GM12878 (cell line): ENCODE results near the gene FKBP2. TPM values are rescaled to one million over a fixed set of nuclear protein-coding genes. Genes with fewer than 3 reads are reported as not detected.

ENCODE experiments used
- BHLHE40 ChIP-seq, 2 experiments: fragments of 450-650 bp in 1 of 2; IDR thresholded peaks; 2 replicates each; pipeline ENCODE4 v1.6.1; 2011 to 2017; ENCODE audit warnings: low read depth in 2 of 2, borderline replicate concordance in 1 of 2, improper control_type of control experiment in 1 of 2, low read length in 1 of 2, mild to moderate bottlenecking in 1 of 2
- CBFB ChIP-seq: IDR thresholded peaks from 2 replicates; pipeline ENCODE4 v1.6.1; 2016; ENCODE audit warnings: antibody characterized with exemption, low read depth
- CBX3 ChIP-seq: fragments of 200-600 bp; sonication (generic); IDR thresholded peaks from 2 replicates; pipeline ENCODE4 v1.6.1; 2016; ENCODE audit warnings: low read depth, borderline replicate concordance
- EED ChIP-seq: sonication (generic); IDR thresholded peaks from 2 replicates; pipeline ENCODE4 v1.6.1; 2016; ENCODE audit warnings: antibody characterized with exemption, low read depth
- EGR1 ChIP-seq, 2 experiments: IDR thresholded peaks; 1 replicate in 1 of 2; 2 replicates in 1 of 2; pipeline ENCODE4 v1.6.1; 2011 to 2012; ENCODE audit warnings: low read depth in 2 of 2, low read length in 2 of 2, borderline replicate concordance in 1 of 2, mild to moderate bottlenecking in 1 of 2, moderate library complexity in 1 of 2
- HDAC6 ChIP-seq: fragments of 200-600 bp; sonication (generic); IDR thresholded peaks from one replicate; pipeline ENCODE4 v1.8.0; 2017; ENCODE audit warnings: antibody characterized with exemption; ENCODE audit not compliant: unreplicated experiment
- NR2C2 ChIP-seq: IDR thresholded peaks from 2 replicates; pipeline ENCODE4 v1.6.1; 2011; ENCODE audit warnings: borderline replicate concordance, low read depth; ENCODE audit not compliant: control insufficient read depth, insufficient read length
- SUZ12 ChIP-seq: fragments of 200-600 bp; sonication (generic); IDR thresholded peaks from one replicate; pipeline ENCODE4 v1.6.1; 2018; ENCODE audit warnings: antibody characterized with exemption, mild to moderate bottlenecking; ENCODE audit not compliant: unreplicated experiment
- TBL1XR1 ChIP-seq: IDR thresholded peaks from 2 replicates; pipeline ENCODE4 v1.6.1; 2012; ENCODE audit warnings: low read depth, low read length, improper control_type of control experiment
- TCF3 ChIP-seq: IDR thresholded peaks from 2 replicates; pipeline ENCODE4 v1.6.1; 2012; ENCODE audit warnings: low read depth, mild to moderate bottlenecking, low read length, borderline replicate concordance; ENCODE audit not compliant: insufficient read depth
- polyA plus RNA-seq, 11 experiments: library from polyadenylated mRNA; depleted of rRNA in 4 of 11; unstranded in 6 of 11; stranded (reverse) in 5 of 11; fragments of >200 nt; fragmentation: Nextera tagmentation in 4 of 11; fragmentation: Illumina TruSeq in 1 of 11; extraction: Ambion mirVana in 4 of 11; extraction: Trizol in 1 of 11; gene quantifications; 1 replicate in 1 of 11; 2 replicates in 10 of 11; pipeline versions ENCODE4 v1.2.1 to v1.2.3, GENCODE V29; 2011 to 2016; ENCODE audit warnings: inconsistent platforms in 2 of 11, missing spikeins in 2 of 11, low read depth in 1 of 11
- total RNA-seq, 4 experiments: library from RNA; depleted of rRNA in 3 of 4; stranded (reverse); fragments of >200 nt in 3 of 4; fragmentation: Illumina TruSeq in 1 of 4; extraction: Trizol in 1 of 4; gene quantifications; 2 replicates each; pipeline versions ENCODE4 v1.2.1 to v1.2.3, GENCODE V29; 2013 to 2021
- TF ChIP-seq, protein P1 (sequence below): fragments of 450-650 bp; conservative IDR thresholded peaks from 2 replicates; pipeline ENCODE4 v1.6.1; 2017; ENCODE audit warnings: mild to moderate bottlenecking, moderate library complexity
- TF ChIP-seq, protein P2 (sequence below): fragments of 450-650 bp; IDR thresholded peaks from 2 replicates; pipeline ENCODE4 v1.6.1; 2017; ENCODE audit warnings: mild to moderate bottlenecking, low read depth, inconsistent platforms; ENCODE audit not compliant: poor library complexity, severe bottlenecking
- TF ChIP-seq, protein P3 (sequence below): fragments of 450-650 bp; formaldehyde crosslinking; IDR thresholded peaks from 2 replicates; pipeline ENCODE4 v1.5.0; 2022; ENCODE audit warnings: mild to moderate bottlenecking, missing genetic modification characterization
- TF ChIP-seq, protein P4 (sequence below): fragments of 450-650 bp; IDR thresholded peaks from 2 replicates; pipeline ENCODE4 v1.6.1; 2017; ENCODE audit warnings: borderline replicate concordance
- TF ChIP-seq, protein P5 (sequence below): fragments of 450-650 bp; IDR thresholded peaks from 2 replicates; pipeline ENCODE4 v1.6.1; 2017; ENCODE audit warnings: mild to moderate bottlenecking

The FKBP2 gene
- total and polyA plus RNA-seq, 10 of the 15 experiments (the other 5 are each of a cell fraction or from before 2014, with no cell fraction given) = 1.8 to 99.7 (median 39.5) TPM

DNA sequence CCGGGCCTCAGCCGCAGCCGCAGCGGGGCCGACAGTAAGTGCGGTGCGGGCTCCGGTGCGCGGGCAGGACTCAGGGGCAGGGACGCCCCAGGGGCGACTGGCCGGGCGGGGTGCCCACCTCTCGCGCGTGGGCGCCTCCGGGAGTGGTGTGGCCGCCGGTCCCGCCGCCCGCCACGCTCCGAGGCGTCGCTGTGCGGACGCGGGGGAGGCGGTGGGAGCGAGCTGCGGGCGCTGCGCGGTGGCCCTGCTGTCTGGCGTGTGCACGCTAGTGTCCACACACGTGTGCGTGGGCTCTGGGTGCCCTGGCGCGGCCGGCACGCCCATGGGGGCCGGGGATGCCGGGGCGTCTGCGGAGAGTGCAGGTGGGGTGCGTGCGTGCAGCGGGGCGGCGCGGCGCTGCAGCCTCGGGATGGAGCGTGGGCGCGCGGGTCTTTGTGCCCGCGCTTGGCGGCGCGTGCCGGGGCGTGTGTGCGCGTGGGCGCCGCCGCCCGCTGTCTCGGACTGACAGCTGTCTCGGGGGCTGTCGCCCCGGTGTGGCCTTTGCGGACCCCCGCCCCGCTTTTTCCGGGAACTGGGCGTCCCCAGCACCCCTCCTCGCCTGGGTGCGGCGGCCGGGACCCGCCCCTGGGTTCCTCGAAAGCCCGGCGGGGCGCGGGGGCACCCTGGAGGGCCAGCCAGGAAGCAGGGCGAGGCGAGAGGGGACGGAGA is 51.0 kb downstream of the FKBP2 start (continued):
- TF ChIP-seq CBX3 = no peak
- TF ChIP-seq TBL1XR1 = no peak
- TF ChIP-seq, protein P1, sequence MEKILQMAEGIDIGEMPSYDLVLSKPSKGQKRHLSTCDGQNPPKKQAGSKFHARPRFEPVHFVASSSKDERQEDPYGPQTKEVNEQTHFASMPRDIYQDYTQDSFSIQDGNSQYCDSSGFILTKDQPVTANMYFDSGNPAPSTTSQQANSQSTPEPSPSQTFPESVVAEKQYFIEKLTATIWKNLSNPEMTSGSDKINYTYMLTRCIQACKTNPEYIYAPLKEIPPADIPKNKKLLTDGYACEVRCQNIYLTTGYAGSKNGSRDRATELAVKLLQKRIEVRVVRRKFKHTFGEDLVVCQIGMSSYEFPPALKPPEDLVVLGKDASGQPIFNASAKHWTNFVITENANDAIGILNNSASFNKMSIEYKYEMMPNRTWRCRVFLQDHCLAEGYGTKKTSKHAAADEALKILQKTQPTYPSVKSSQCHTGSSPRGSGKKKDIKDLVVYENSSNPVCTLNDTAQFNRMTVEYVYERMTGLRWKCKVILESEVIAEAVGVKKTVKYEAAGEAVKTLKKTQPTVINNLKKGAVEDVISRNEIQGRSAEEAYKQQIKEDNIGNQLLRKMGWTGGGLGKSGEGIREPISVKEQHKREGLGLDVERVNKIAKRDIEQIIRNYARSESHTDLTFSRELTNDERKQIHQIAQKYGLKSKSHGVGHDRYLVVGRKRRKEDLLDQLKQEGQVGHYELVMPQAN = no peak
- peak; percentile 44 for TF ChIP-seq SUZ12
- TF ChIP-seq, protein P2, sequence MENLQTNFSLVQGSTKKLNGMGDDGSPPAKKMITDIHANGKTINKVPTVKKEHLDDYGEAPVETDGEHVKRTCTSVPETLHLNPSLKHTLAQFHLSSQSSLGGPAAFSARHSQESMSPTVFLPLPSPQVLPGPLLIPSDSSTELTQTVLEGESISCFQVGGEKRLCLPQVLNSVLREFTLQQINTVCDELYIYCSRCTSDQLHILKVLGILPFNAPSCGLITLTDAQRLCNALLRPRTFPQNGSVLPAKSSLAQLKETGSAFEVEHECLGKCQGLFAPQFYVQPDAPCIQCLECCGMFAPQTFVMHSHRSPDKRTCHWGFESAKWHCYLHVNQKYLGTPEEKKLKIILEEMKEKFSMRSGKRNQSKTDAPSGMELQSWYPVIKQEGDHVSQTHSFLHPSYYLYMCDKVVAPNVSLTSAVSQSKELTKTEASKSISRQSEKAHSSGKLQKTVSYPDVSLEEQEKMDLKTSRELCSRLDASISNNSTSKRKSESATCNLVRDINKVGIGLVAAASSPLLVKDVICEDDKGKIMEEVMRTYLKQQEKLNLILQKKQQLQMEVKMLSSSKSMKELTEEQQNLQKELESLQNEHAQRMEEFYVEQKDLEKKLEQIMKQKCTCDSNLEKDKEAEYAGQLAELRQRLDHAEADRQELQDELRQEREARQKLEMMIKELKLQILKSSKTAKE = no peak
- TF ChIP-seq NR2C2 = no peak
- 0 out of 3 replicates have a peak, but pooled peaks of 1 of the 2 experiments have one; percentile 31 for TF ChIP-seq EGR1 (IDR thresholded peaks at IDR 0.05; ENCODE audit: borderline replicate concordance in 1 of 2, low read depth in 2 of 2, low read length in 2 of 2)
- no peak for TF ChIP-seq CBFB
- TF ChIP-seq, protein P3, sequence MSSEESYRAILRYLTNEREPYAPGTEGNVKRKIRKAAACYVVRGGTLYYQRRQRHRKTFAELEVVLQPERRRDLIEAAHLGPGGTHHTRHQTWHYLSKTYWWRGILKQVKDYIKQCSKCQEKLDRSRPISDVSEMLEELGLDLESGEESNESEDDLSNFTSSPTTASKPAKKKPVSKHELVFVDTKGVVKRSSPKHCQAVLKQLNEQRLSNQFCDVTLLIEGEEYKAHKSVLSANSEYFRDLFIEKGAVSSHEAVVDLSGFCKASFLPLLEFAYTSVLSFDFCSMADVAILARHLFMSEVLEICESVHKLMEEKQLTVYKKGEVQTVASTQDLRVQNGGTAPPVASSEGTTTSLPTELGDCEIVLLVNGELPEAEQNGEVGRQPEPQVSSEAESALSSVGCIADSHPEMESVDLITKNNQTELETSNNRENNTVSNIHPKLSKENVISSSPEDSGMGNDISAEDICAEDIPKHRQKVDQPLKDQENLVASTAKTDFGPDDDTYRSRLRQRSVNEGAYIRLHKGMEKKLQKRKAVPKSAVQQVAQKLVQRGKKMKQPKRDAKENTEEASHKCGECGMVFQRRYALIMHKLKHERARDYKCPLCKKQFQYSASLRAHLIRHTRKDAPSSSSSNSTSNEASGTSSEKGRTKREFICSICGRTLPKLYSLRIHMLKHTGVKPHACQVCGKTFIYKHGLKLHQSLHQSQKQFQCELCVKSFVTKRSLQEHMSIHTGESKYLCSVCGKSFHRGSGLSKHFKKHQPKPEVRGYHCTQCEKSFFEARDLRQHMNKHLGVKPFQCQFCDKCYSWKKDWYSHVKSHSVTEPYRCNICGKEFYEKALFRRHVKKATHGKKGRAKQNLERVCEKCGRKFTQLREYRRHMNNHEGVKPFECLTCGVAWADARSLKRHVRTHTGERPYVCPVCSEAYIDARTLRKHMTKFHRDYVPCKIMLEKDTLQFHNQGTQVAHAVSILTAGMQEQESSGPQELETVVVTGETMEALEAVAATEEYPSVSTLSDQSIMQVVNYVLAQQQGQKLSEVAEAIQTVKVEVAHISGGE (CRISPR knock-in tag) = no peak
- no peak for TF ChIP-seq EED
- peak; percentile 63 for TF ChIP-seq HDAC6
- TF ChIP-seq TCF3 = no peak
- peak in 1 of 2 experiments; percentile 78; a peak in 2 of 4 replicates for TF ChIP-seq BHLHE40 (IDR thresholded peaks at IDR 0.05; ENCODE audit: borderline replicate concordance in 1 of 2, low read depth in 2 of 2, low read length in 1 of 2)
- TF ChIP-seq, protein P4, sequence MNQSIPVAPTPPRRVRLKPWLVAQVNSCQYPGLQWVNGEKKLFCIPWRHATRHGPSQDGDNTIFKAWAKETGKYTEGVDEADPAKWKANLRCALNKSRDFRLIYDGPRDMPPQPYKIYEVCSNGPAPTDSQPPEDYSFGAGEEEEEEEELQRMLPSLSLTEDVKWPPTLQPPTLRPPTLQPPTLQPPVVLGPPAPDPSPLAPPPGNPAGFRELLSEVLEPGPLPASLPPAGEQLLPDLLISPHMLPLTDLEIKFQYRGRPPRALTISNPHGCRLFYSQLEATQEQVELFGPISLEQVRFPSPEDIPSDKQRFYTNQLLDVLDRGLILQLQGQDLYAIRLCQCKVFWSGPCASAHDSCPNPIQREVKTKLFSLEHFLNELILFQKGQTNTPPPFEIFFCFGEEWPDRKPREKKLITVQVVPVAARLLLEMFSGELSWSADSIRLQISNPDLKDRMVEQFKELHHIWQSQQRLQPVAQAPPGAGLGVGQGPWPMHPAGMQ = no peak
- TF ChIP-seq, protein P5, sequence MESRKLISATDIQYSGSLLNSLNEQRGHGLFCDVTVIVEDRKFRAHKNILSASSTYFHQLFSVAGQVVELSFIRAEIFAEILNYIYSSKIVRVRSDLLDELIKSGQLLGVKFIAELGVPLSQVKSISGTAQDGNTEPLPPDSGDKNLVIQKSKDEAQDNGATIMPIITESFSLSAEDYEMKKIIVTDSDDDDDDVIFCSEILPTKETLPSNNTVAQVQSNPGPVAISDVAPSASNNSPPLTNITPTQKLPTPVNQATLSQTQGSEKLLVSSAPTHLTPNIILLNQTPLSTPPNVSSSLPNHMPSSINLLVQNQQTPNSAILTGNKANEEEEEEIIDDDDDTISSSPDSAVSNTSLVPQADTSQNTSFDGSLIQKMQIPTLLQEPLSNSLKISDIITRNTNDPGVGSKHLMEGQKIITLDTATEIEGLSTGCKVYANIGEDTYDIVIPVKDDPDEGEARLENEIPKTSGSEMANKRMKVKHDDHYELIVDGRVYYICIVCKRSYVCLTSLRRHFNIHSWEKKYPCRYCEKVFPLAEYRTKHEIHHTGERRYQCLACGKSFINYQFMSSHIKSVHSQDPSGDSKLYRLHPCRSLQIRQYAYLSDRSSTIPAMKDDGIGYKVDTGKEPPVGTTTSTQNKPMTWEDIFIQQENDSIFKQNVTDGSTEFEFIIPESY = no peak
